ENCODE results near the gene NFASC.
A peak's percentile ranks its signal among the peaks of the same experiment; 100 is the strongest.

Gene NFASC

GRCh38 chr1:204871405-204872037 is 859 bp downstream of the NFASC start:
- H3K4me2 ChIP-seq: peak overlapping the region; percentile 83
- H3K9me3 ChIP-seq: no peaks in the 10 kb centered on the region
- H3K4me3 ChIP-seq: no peak overlapping the region
- H3K27ac ChIP-seq: peak overlapping the region; percentile 74
- H4K20me1 ChIP-seq: no peaks in the 10 kb centered on the region
- no peak for TF ChIP-seq Cebpa-rat (IDR thresholded peaks at IDR 0.05)
- H3K27me3 ChIP-seq: no peaks in the 10 kb centered on the region
- H3K36me3 ChIP-seq: no peaks in the 10 kb centered on the region
- no peak overlapping the region for H3K9ac ChIP-seq
- H3K4me1 ChIP-seq: peaks cover 52% of the 10 kb centered on the region

GRCh38 chr1:204872262-204872881 is 1.7 kb downstream of the NFASC start:
- Histone ChIP-seq H3K9me3 (no peaks in the 10 kb centered on the region), H3K27me3 (no peaks in the 10 kb centered on the region), H3K4me3 (no peak overlapping the region), H3K4me1 (peaks cover 52% of the 10 kb centered on the region), H3K4me2 (peak overlapping the region; percentile 83), H3K27ac (peak overlapping the region; percentile 74), H3K9ac (no peak overlapping the region), H3K36me3 (no peaks in the 10 kb centered on the region), H4K20me1 (no peaks in the 10 kb centered on the region)
- no peak for TF ChIP-seq Cebpa-rat (IDR thresholded peaks at IDR 0.05)

- Histone ChIP-seq H3K27me3 (no peaks in the 10 kb centered on the region), H3K36me3 (no peaks in the 10 kb centered on the region), H3K4me1 (peaks cover 51% of the 10 kb centered on the region), H3K9ac (no peak overlapping the region), H3K4me2 (peak overlapping the region; percentile 83), H3K9me3 (no peaks in the 10 kb centered on the region), H3K27ac (peak overlapping the region; percentile 55), H3K4me3 (no peak overlapping the region), H4K20me1 (no peaks in the 10 kb centered on the region)
- TF ChIP-seq Cebpa-rat (IDR thresholded peaks at IDR 0.05): no peak
Observed at GRCh38 chr1:204873176-204873575, 2.5 kb downstream of the NFASC start.

GRCh38 chr1:204873714-204874113 is 3.1 kb downstream of the NFASC start:
- no peaks in the 10 kb centered on the region for H3K9me3 ChIP-seq
- no peak overlapping the region for H3K4me3 ChIP-seq
- no peak for TF ChIP-seq Cebpa-rat (IDR thresholded peaks at IDR 0.05)
- H3K27me3 ChIP-seq: no peaks in the 10 kb centered on the region
- peaks cover 49% of the 10 kb centered on the region for H3K4me1 ChIP-seq
- no peak overlapping the region for H3K9ac ChIP-seq
- no peaks in the 10 kb centered on the region for H3K36me3 ChIP-seq
- H4K20me1 ChIP-seq: no peaks in the 10 kb centered on the region
- H3K4me2 ChIP-seq: peak overlapping the region; percentile 83
- peak overlapping the region; percentile 55 for H3K27ac ChIP-seq

- no peak overlapping the region for H3K9ac ChIP-seq
- peak overlapping the region; percentile 55 for H3K27ac ChIP-seq
- H4K20me1 ChIP-seq: no peaks in the 10 kb centered on the region
- H3K4me2 ChIP-seq: peak overlapping the region; percentile 83
- H3K9me3 ChIP-seq: no peaks in the 10 kb centered on the region
- no peak for TF ChIP-seq Cebpa-rat (IDR thresholded peaks at IDR 0.05)
- H3K27me3 ChIP-seq: no peaks in the 10 kb centered on the region
- H3K36me3 ChIP-seq: no peaks in the 10 kb centered on the region
- peaks cover 55% of the 10 kb centered on the region for H3K4me1 ChIP-seq
- no peak overlapping the region for H3K4me3 ChIP-seq
Observed at GRCh38 chr1:204874274-204874673, 3.6 kb downstream of the NFASC start.

- Histone ChIP-seq H3K27ac (no peak overlapping the region), H3K4me1 (peaks cover 65% of the 10 kb centered on the region), H3K36me3 (no peaks in the 10 kb centered on the region), H4K20me1 (no peaks in the 10 kb centered on the region), H3K9me3 (no peaks in the 10 kb centered on the region), H3K4me3 (no peak overlapping the region), H3K27me3 (no peaks in the 10 kb centered on the region), H3K9ac (no peak overlapping the region), H3K4me2 (no peak overlapping the region)
- no peak for TF ChIP-seq Cebpa-rat (IDR thresholded peaks at IDR 0.05)
Observed at GRCh38 chr1:204875255-204875654, 4.6 kb downstream of the NFASC start.

- no peaks in the 10 kb centered on the region for H4K20me1 ChIP-seq
- no peak overlapping the region for H3K4me3 ChIP-seq
- H3K27me3 ChIP-seq: no peaks in the 10 kb centered on the region
- H3K27ac ChIP-seq: no peak overlapping the region
- peaks cover 66% of the 10 kb centered on the region for H3K4me1 ChIP-seq
- TF ChIP-seq Cebpa-rat (IDR thresholded peaks at IDR 0.05): no peak
- no peak overlapping the region for H3K9ac ChIP-seq
- H3K9me3 ChIP-seq: no peaks in the 10 kb centered on the region
- H3K4me2 ChIP-seq: peak overlapping the region; percentile 81
- no peaks in the 10 kb centered on the region for H3K36me3 ChIP-seq
Observed at GRCh38 chr1:204878621-204879234, 8.1 kb downstream of the NFASC start.

GRCh38 chr1:204879351-204879750 is 8.7 kb downstream of the NFASC start:
- peaks cover 66% of the 10 kb centered on the region for H3K4me1 ChIP-seq
- H3K4me3 ChIP-seq: no peak overlapping the region
- H3K9me3 ChIP-seq: no peaks in the 10 kb centered on the region
- H3K4me2 ChIP-seq: peak overlapping the region; percentile 81
- no peak overlapping the region for H3K27ac ChIP-seq
- no peaks in the 10 kb centered on the region for H3K36me3 ChIP-seq
- H3K27me3 ChIP-seq: no peaks in the 10 kb centered on the region
- TF ChIP-seq Cebpa-rat (IDR thresholded peaks at IDR 0.05): no peak
- H3K9ac ChIP-seq: no peak overlapping the region
- H4K20me1 ChIP-seq: no peaks in the 10 kb centered on the region

GRCh38 chr1:204880906-204881305 is 10.2 kb downstream of the NFASC start:
- Histone ChIP-seq H3K36me3 (no peaks in the 10 kb centered on the region), H3K27ac (no peak overlapping the region; the same call in 1 of the 2 replicates), H4K20me1 (no peaks in the 10 kb centered on the region), H3K9me3 (no peaks in the 10 kb centered on the region), H3K27me3 (no peaks in the 10 kb centered on the region), H3K4me2 (peak overlapping the region; percentile 81), H3K4me1 (peaks cover 75% of the 10 kb centered on the region), H3K9ac (no peak overlapping the region; the same call in 1 of the 2 replicates), H3K4me3 (peak overlapping the region; percentile 15; the same call in 1 of the 2 replicates)
- TF ChIP-seq Cebpa-rat (IDR thresholded peaks at IDR 0.05): no peak

GRCh38 chr1:204882479-204882878 is 11.8 kb downstream of the NFASC start:
- Histone ChIP-seq H3K36me3 (no peaks in the 10 kb centered on the region), H3K9me3 (no peaks in the 10 kb centered on the region), H3K27ac (no peak overlapping the region), H3K4me1 (peaks cover 91% of the 10 kb centered on the region), H3K27me3 (no peaks in the 10 kb centered on the region), H3K4me3 (no peak overlapping the region), H3K9ac (no peak overlapping the region), H4K20me1 (no peaks in the 10 kb centered on the region), H3K4me2 (peak overlapping the region; percentile 81)
- TF ChIP-seq Cebpa-rat (IDR thresholded peaks at IDR 0.05): no peak

All from BLaER1 (cell line).